HG03342 (cell line): ENCODE data around the gene GNB4.

Source experiments
- ATAC-seq: cut with Tn5 transposase; IDR thresholded peaks from one replicate; pipeline ENCODE4 v1.9.1; 2021; ENCODE audit warnings: mild to moderate bottlenecking, moderate library complexity; ENCODE audit not compliant: unreplicated experiment

GNB4 gene

DNA sequence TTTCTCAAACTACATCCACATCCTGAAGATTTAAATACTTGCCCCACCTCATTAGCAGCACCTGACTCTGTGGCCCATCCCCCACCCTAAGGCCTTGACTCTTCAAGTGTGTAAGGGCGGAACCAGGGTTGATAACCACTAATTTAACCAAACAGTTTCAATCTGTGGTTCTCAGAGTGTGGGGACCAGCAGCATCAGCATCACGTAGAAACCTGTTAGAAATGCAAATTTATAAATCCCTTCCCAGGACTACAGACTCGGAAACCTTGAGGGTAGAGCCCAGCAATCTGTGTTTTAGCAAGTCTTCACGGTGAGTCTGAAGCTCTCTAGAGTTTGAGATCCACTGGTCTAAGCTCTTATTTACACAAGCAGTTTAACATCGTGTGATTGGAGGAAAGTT is 12.4 kb downstream of the GNB4 start:
- ATAC-seq = peak; percentile 83

DNA sequence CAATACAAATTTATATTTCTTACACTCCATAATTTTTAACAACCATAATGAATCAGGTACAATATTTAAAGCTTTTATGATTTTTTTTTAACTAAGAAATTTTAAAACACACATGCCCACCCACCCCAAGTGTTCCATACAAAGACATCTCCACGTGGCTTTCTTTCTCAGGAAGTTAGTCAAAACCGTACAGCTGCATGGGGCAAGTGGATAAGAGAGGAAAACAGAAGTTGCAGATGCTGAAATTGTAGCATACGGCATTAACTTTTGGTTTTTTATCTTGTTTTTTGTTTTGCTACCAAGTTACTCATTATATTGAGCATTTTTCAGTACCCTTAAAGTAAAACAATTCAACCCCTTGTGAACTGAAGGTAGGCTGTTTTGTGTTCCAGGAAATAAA is 14.8 kb downstream of the GNB4 start:
- no peak for ATAC-seq

GRCh38 chr3:179432451-179432850 is 18.8 kb downstream of the GNB4 start:
- ATAC-seq = peak; percentile 1

DNA sequence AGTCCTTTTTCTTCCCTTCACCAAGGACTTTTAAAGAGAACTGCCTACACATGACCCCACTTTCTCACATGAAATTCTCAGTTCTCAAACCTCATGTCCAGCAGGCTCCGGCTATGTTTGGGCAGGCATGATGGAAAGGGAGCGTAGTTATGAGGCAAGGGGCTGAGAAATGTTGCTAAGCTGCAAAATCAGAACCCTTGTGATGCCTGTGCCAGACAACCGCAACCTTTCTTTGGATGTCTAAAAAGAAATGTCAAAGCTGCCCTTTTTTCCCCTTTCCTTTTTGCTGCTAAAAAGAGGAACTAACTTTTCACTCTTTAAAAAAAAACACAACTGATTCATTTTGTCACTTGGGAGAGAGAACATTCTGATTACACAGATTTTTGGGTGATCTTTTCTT is 19.2 kb downstream of the GNB4 start:
- peak; percentile 75 for ATAC-seq

DNA sequence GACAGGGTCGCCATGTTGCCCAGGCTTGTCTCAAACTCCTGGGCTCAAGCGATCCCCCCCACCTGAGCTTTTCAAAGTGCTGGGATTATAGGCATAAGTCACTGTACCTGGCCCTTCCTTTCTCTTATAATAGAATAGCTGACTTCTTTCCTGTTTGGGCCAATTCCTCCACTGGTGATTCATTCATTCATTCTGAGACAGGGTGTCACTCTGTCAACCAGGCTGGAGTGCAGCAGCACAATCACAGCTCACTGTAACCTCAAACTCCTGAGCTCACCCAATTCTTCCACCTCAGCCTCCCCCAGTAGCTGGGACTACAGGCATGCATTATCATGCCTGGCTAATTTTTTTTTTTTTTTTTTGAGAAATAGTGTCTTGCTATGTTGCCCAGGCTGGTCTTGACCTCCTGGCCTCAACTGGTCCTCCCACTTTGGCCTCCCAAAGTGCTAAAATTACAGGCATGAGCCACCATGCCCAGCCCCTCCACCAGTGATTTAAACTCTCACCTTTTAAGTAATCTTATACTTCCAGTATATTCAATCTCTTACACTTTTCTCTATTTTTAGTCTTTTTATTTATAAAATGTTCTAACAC is 20.9 kb downstream of the GNB4 start:
- ATAC-seq = no peak

- ATAC-seq = no peak
Observed at GRCh38 chr3:179428876-179429548, 22.3 kb downstream of the GNB4 start.

- no peak for ATAC-seq
Observed at GRCh38 chr3:179425075-179425474, 26.2 kb downstream of the GNB4 start.

- no peak for ATAC-seq
Observed at GRCh38 chr3:179421500-179421899, 29.8 kb downstream of the GNB4 start.

DNA sequence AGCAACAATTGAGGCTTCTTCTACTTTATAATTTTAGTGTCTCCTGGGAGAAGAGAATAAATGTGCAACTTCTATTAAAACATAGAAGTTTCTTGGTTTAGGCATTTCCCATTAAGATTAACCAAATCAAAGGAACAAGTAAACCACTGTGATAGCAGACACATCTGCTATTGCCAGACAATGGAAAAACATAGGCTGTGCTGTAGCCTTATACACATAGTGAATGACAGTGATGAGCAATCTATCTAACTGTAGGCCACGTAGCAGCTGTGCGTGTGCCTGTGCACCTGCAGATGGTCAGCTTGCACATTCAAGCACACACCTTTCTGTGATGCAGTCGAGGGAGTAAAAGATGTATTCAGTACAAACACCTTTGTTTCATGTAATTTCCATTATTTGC is 32.7 kb downstream of the GNB4 start:
- ATAC-seq = no peak

DNA sequence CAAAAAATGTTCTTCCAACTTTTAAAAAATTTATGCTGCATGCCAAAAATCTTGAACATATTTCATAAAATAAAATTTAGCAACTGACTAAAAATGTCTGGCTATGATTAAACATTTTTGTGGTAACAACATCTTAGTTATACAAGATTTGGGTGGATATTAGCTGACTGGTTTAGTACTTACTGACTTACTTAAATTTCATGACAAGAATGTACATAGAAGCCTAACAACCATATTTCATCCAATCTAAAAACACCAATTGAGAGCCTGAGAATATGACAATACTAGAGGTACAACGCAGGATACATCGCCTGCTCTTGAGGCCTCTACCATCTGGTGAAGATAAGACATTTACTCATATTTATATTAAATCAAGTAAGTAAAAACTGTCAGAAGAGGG is 34.6 kb downstream of the GNB4 start:
- ATAC-seq = no peak

DNA sequence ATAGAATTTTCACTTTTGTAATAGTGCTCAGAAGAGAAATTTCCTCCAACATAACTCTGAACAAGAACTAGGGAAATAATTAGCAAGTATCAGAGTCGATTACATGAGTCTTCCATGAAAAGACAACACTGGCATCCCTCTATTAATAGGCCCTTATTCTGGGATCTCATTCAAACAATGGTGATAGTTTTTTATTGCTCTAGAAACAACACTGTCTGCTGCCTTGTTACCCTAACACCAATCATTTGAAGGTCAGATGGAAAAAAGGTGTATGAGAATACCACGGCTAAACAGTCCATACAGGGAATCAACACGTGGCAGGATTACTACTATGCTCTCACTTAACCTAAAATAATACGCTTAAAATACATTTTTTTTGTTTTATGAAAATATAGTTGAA is 35.9 kb downstream of the GNB4 start:
- no peak for ATAC-seq

DNA sequence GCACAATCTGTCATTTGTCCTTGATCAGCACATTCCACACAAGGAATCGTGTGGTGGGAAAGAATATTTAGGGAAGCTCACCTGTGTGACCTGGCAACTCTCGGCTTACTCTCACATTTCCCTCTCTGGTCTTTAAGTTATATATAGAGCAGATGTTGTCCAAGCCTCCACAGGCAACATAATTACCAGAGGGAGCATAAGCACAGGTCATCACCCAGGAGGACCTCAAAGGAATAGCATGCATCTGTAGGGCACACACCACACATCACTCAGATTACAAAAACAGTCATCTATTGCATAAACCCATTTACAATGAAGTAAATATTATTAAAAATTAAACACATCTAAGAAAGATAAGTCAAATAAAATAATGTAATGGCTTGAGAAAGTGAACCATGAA is 36.5 kb downstream of the GNB4 start:
- ATAC-seq = no peak

- no peak for ATAC-seq
Observed at GRCh38 chr3:179410999-179411398, 40.3 kb downstream of the GNB4 start.

- ATAC-seq = no peak
Observed at GRCh38 chr3:179410331-179410730, 40.9 kb downstream of the GNB4 start.

- no peak for ATAC-seq
Observed at GRCh38 chr3:179404307-179404706, 47.0 kb downstream of the GNB4 start.

GRCh38 chr3:179402963-179403362 is 48.3 kb downstream of the GNB4 start:
- ATAC-seq = no peak

DNA sequence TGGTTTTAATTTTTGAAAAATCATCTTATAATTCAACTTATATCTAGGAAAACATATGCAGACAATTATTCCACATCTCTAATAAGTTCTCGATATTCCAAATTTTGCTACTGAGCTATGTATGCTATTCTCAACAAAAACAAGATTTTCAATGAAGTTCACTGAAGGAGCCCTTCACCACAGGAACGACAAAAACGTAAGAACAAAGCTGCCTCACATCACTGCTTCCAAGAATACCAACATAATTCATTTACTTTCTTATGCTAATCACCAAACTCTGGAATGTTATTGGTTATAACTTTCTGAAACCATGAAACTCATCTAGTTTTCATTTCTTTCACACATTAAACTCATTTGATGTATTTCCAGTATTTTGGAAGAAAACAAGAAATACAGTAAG is 49.7 kb downstream of the GNB4 start:
- no peak for ATAC-seq

DNA sequence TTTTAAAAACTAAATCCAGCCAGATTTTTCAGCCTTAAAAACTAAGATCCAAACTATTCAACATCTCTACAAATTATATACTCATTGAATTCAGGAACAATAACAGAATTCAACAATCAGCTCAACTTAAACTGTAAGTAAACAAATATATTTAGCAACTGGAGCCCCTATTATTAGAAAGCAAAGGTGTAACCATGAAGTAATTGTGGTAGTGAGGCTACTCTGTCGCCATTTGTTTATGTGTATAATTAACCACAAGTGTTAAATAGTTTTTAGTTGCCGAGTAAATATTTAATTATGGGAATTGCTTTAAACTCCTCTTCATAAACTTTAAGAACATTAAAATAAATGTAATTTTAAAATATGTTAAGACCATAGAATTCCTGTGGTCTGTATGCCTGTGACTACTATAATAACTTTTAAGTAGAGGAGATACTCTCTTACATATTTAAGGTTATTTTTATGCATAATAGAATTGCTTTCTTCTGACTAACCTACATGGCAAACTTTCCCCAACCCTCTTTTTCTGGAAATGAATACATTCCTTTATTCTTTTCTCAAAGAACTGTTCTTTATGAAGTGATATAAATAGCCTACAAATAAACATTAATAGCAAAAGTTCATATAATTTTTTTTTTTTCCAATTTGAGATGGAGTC is 52.6 kb downstream of the GNB4 start:
- no peak for ATAC-seq

DNA sequence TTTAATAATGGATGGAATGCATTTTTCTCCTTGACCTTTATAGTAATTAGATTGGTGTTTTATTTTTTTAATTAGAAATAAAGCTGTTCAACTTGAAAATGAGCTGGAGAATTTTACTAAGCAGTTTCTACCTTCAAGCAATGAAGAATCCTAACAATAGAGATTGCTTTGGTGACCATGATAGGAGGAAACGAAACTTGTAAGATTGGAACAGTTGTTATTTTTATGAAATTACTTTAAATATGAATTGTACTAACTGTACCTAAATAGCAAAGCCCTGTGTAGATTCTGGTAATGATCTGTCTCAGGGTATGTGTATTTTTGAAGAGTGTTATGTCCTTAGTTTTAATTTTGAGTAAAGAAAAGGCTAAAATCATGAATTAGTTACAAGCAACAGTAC is 59.4 kb downstream of the GNB4 start:
- ATAC-seq = peak; percentile 44

GRCh38 chr3:179376474-179376873 is 74.8 kb downstream of the GNB4 start:
- no peak for ATAC-seq

DNA sequence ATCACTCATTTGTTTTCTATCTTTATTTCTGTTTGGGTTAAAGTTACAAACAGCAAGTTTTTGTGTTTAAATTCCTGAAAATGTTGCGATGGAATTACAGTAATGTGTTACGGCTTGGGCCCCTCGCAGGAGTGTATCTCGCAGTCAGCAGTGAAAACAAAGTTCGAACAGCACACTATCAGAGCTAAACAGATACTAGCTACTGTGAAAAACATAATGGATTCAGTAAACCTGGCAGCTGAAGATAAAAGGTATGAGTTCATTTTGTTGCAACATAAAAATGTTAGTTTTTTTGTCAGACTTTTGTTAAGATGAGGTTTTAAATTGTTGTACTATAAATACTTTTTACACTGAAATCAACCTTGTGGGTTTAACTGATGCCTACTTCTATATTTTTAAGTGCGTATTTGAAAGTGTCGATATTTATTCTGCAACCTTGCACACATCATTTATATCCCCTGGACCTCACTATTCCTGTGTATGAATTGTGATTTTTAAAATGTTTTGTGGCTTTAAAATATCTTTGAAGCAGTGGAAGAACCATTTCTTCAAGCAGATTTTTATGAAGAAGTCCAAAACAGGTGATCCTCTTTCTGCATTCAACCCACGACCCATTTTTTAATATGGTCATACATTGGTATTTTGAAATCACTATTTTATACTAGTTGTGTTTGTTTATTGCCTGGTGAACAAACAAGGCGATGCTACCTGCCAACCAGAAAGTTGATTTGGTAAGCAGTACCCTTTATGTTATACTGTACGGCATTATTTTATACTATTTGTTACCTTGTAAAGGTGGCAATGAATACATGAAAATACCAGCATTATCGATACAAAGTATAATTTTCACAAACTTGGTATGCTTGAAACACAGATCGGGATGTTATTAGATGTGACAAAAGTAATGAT is 75.9 kb downstream of the GNB4 start:
- no peak for ATAC-seq
